Activated CD4-positive, alpha-beta memory T cell treated with anti-CD3 and anti-CD28 coated beads for 36 hours (primary cell): Measurements from ENCODE around the gene MALSU1. TPM values are rescaled to one million over a fixed set of nuclear protein-coding genes. Genes with fewer than 3 reads are reported as not detected.

Experiments
- CTCF ChIA-PET: fragments of 350-600 bp; sonication (Branson Sonifier 250); formaldehyde crosslinking; loops from one replicate; lab custom pipeline; 2021; ENCODE audit warnings: antibody characterized with exemption, inconsistent platforms; lab: Charles Lee
- POLR2A ChIA-PET: fragments of 350-600 bp; sonication (Branson Sonifier 250); formaldehyde crosslinking; loops from one replicate; lab custom pipeline; 2021; ENCODE audit warnings: antibody characterized with exemption; lab: Charles Lee
- DNase-seq: peaks from one replicate; pipeline ENCODE4 v3.0.0-alpha.2; 2020
- H3K27ac Mint-ChIP-seq: one replicate; pipeline ENCODE4 v1.8.0; 2021; ENCODE audit warnings: mixed read lengths
- H3K27me3 Mint-ChIP-seq: one replicate; pipeline ENCODE4 v1.8.0; 2021; ENCODE audit warnings: mixed read lengths
- H3K36me3 Mint-ChIP-seq: one replicate; pipeline ENCODE4 v1.8.0; 2021; ENCODE audit warnings: mixed read lengths
- H3K4me1 Mint-ChIP-seq: one replicate; pipeline ENCODE4 v1.8.0; 2021; ENCODE audit warnings: low read depth, mixed read lengths
- H3K4me3 Mint-ChIP-seq: one replicate; pipeline ENCODE4 v1.8.0; 2021; ENCODE audit warnings: mild to moderate bottlenecking, mixed read lengths
- H3K9me3 Mint-ChIP-seq: one replicate; pipeline ENCODE4 v1.8.0; 2021; ENCODE audit warnings: mixed read lengths
- intact Hi-C: fragments of 100-400 bp; cut with micrococcal nuclease; formaldehyde crosslinking; loops from one replicate; pipeline ENCODE4 v1.15.1; 2023
- total RNA-seq, 2 experiments: library from RNA; stranded (reverse); gene quantifications; one replicate each; pipeline ENCODE4 v1.2.3, GENCODE V29; 2021

Gene MALSU1
- total RNA-seq, 2 experiments from 2014 or later, result 100 to 101 TPM

- H3K9me3 Mint-ChIP-seq, result no peaks in the 10 kb centered on the region
- no peaks in the 10 kb centered on the region for H3K36me3 Mint-ChIP-seq
- no peak for DNase-seq
- ChIA-PET CTCF (interaction anchor here (2.4 to 2.7 kb wide), 2 partner anchors 15 to 17 kb away, joined by 7 read pairs; no protein-coding TSS in a partner anchor), POLR2A (no interaction called here)
- H3K27me3 Mint-ChIP-seq, result peaks cover 3% of the 10 kb centered on the region
- H3K4me3 Mint-ChIP-seq, result no peak overlapping the region
- H3K27ac Mint-ChIP-seq, result no peak overlapping the region
- H3K4me1 Mint-ChIP-seq, result peaks cover 6% of the 10 kb centered on the region
- intact Hi-C loops, result no loop called here
Observed at GRCh38 chr7:23290993-23291392, 8.1 kb upstream of the MALSU1 start.

- CTCF ChIA-PET, result interaction anchor here (2.4 to 2.7 kb wide), 2 partner anchors 16 to 18 kb away, joined by 7 read pairs; no protein-coding TSS in a partner anchor
- Mint-ChIP-seq H3K4me1 (peaks cover 6% of the 10 kb centered on the region), H3K27ac (no peak overlapping the region), H3K4me3 (no peak overlapping the region), H3K36me3 (no peaks in the 10 kb centered on the region), H3K27me3 (peaks cover 3% of the 10 kb centered on the region), H3K9me3 (no peaks in the 10 kb centered on the region)
- POLR2A ChIA-PET, result interaction anchor here (0.7 kb wide), 1 partner anchor 239 kb away, joined by 3 read pairs; no protein-coding TSS in a partner anchor
- DNase-seq, result no peak
- intact Hi-C loops, result no loop called here
Observed at GRCh38 chr7:23291957-23292560, 7.1 kb upstream of the MALSU1 start.

- no peak for DNase-seq
- Mint-ChIP-seq H3K36me3 (no peaks in the 10 kb centered on the region), H3K4me1 (peaks cover 4% of the 10 kb centered on the region), H3K27ac (no peak overlapping the region), H3K4me3 (no peak overlapping the region), H3K27me3 (peaks cover 3% of the 10 kb centered on the region), H3K9me3 (no peaks in the 10 kb centered on the region)
- ChIA-PET POLR2A (no interaction called here), CTCF (interaction anchor here (2.4 to 2.7 kb wide), 2 partner anchors 16 to 19 kb away, joined by 7 read pairs; no protein-coding TSS in a partner anchor)
- intact Hi-C loops, result no loop called here
Observed at GRCh38 chr7:23292623-23293022, 6.5 kb upstream of the MALSU1 start.

GRCh38 chr7:23293500-23294073 lies 5.6 kb upstream of the MALSU1 start:
- DNase-seq, result no peak
- peaks cover 3% of the 10 kb centered on the region for H3K27me3 Mint-ChIP-seq
- no peak overlapping the region for H3K4me3 Mint-ChIP-seq
- no peak overlapping the region for H3K27ac Mint-ChIP-seq
- H3K36me3 Mint-ChIP-seq, result no peaks in the 10 kb centered on the region
- ChIA-PET CTCF (interaction anchor here (2.4 kb wide), 1 partner anchor 17 kb away, joined by 7 read pairs; no protein-coding TSS in a partner anchor), POLR2A (no interaction called here)
- H3K9me3 Mint-ChIP-seq, result no peaks in the 10 kb centered on the region
- H3K4me1 Mint-ChIP-seq, result peaks cover 4% of the 10 kb centered on the region
- intact Hi-C loops, result no loop called here

- H3K36me3 Mint-ChIP-seq, result peaks cover 2% of the 10 kb centered on the region
- intact Hi-C loops, result no loop called here
- H3K4me3 Mint-ChIP-seq, result no peak overlapping the region
- peaks cover 10% of the 10 kb centered on the region for H3K4me1 Mint-ChIP-seq
- CTCF ChIA-PET, result interaction anchor here (1.0 to 1.4 kb wide), 3 partner anchors 18 to 21 kb away, joined by 6 to 10 read pairs (median 8); no protein-coding TSS in a partner anchor
- no peaks in the 10 kb centered on the region for H3K9me3 Mint-ChIP-seq
- H3K27me3 Mint-ChIP-seq, result peaks cover 3% of the 10 kb centered on the region
- DNase-seq, result no peak
- POLR2A ChIA-PET, result no interaction called here
- no peak overlapping the region for H3K27ac Mint-ChIP-seq
Observed at GRCh38 chr7:23294549-23295400, 4.4 kb upstream of the MALSU1 start.

- CTCF ChIA-PET, result interaction anchor here (1.4 kb wide), 2 partner anchors 18 to 19 kb away, joined by 6 to 8 read pairs; no protein-coding TSS in a partner anchor
- Mint-ChIP-seq H3K36me3 (peaks cover 2% of the 10 kb centered on the region), H3K27me3 (peaks cover 3% of the 10 kb centered on the region), H3K4me1 (peaks cover 13% of the 10 kb centered on the region), H3K27ac (no peak overlapping the region), H3K4me3 (no peak overlapping the region), H3K9me3 (no peaks in the 10 kb centered on the region)
- intact Hi-C loops, result no loop called here
- no peak for DNase-seq
- POLR2A ChIA-PET, result no interaction called here
Observed at GRCh38 chr7:23295401-23295697, 3.8 kb upstream of the MALSU1 start.

GRCh38 chr7:23298141-23298881 lies 828 bp upstream of the MALSU1 start:
- no peaks in the 10 kb centered on the region for H3K9me3 Mint-ChIP-seq
- peaks cover 33% of the 10 kb centered on the region for H3K4me1 Mint-ChIP-seq
- no peak for DNase-seq
- H3K27ac Mint-ChIP-seq, result peak overlapping the region; percentile 97
- CTCF ChIA-PET, result interaction anchor here (0.6 to 1.7 kb wide), 4 partner anchors 25 to 37 kb away, joined by 3 to 7 read pairs (median 3); no protein-coding TSS in a partner anchor
- intact Hi-C loops, result loop anchor here (2.0 kb wide), 3 partner anchors 58 to 296 kb away; no protein-coding TSS in a partner anchor
- POLR2A ChIA-PET, result interaction anchor here (1.1 to 1.5 kb wide), 2 partner anchors 58 to 226 kb away, joined by 3 to 4 read pairs; no protein-coding TSS in a partner anchor
- peak overlapping the region; percentile 96 for H3K4me3 Mint-ChIP-seq
- H3K27me3 Mint-ChIP-seq, result peaks cover 3% of the 10 kb centered on the region
- peaks cover 16% of the 10 kb centered on the region for H3K36me3 Mint-ChIP-seq

- H3K27me3 Mint-ChIP-seq, result peaks cover 3% of the 10 kb centered on the region
- peak overlapping the region; percentile 96 for H3K4me3 Mint-ChIP-seq
- CTCF ChIA-PET, result interaction anchor here (0.7 to 1.5 kb wide), 5 partner anchors 21 to 247 kb away, joined by 3 to 5 read pairs (median 3); no protein-coding TSS in a partner anchor
- no peaks in the 10 kb centered on the region for H3K9me3 Mint-ChIP-seq
- H3K36me3 Mint-ChIP-seq, result peaks cover 25% of the 10 kb centered on the region
- peaks cover 43% of the 10 kb centered on the region for H3K4me1 Mint-ChIP-seq
- intact Hi-C loops, result loop anchor here (1.0 to 2.0 kb wide), 9 partner anchors 11 to 295 kb away; partner anchors contain the start of genes KLHL7, NUP42 and TRA2A
- H3K27ac Mint-ChIP-seq, result peak overlapping the region; percentile 97
- DNase-seq, result no peak
- POLR2A ChIA-PET, result interaction anchor here (1.0 to 1.5 kb wide), 3 partner anchors 22 to 224 kb away, joined by 3 to 6 read pairs (median 4); no protein-coding TSS in a partner anchor
Observed at GRCh38 chr7:23299770-23300300, 696 bp downstream of the MALSU1 start.

GRCh38 chr7:23306936-23307521 lies 7.9 kb downstream of the MALSU1 start:
- Mint-ChIP-seq H3K27ac (peak overlapping the region; percentile 55), H3K9me3 (no peaks in the 10 kb centered on the region)
- POLR2A ChIA-PET, result no interaction called here

GRCh38 chr7:23308754-23309153 lies 9.6 kb downstream of the MALSU1 start:
- no peaks in the 10 kb centered on the region for H3K27me3 Mint-ChIP-seq
- peaks cover 44% of the 10 kb centered on the region for H3K36me3 Mint-ChIP-seq
- DNase-seq, result no peak
- H3K9me3 Mint-ChIP-seq, result no peaks in the 10 kb centered on the region
- ChIA-PET POLR2A (no interaction called here), CTCF (interaction anchor here (1.1 kb wide), 1 partner anchor 49 kb away, joined by 3 read pairs; no protein-coding TSS in a partner anchor)
- H3K4me3 Mint-ChIP-seq, result no peak overlapping the region
- H3K4me1 Mint-ChIP-seq, result peaks cover 34% of the 10 kb centered on the region
- intact Hi-C loops, result no loop called here
- no peak overlapping the region for H3K27ac Mint-ChIP-seq

More at GRCh38 chr7:23306936-23307521, 7.9 kb downstream of the MALSU1 start:
- intact Hi-C loops, result loop anchor here (1.0 to 2.0 kb wide), 4 partner anchors 40 to 288 kb away; no protein-coding TSS in a partner anchor
- Mint-ChIP-seq H3K4me3 (no peak overlapping the region), H3K36me3 (peaks cover 52% of the 10 kb centered on the region), H3K4me1 (peaks cover 45% of the 10 kb centered on the region), H3K27me3 (no peaks in the 10 kb centered on the region)
- CTCF ChIA-PET, result no interaction called here
- no peak for DNase-seq
